Keratinocyte (primary cell): ENCODE results near the gene CENPT.

Experiments used
- EZH2 ChIP-seq: IDR thresholded peaks from one replicate; pipeline ENCODE4 v1.6.1; 2012; ENCODE audit warnings: inconsistent platforms, mild to moderate bottlenecking, low read length, moderate library complexity
- TF ChIP-seq, protein P1 (sequence below), 3 experiments: IDR thresholded peaks in 1 of 3; conservative IDR thresholded peaks in 1 of 3; optimal IDR thresholded peaks in 1 of 3; 2 replicates in 2 of 3; 3 replicates in 1 of 3; pipeline versions ENCODE3 to v1.5.1; 2011; ENCODE audit warnings: low read length in 3 of 3, mild to moderate bottlenecking in 3 of 3, moderate library complexity in 2 of 3, control low read depth in 1 of 3, inconsistent platforms in 1 of 3; ENCODE audit not compliant: insufficient read depth in 2 of 3; ENCODE audit errors: extremely low read depth in 1 of 3

- TF ChIP-seq, protein P1, sequence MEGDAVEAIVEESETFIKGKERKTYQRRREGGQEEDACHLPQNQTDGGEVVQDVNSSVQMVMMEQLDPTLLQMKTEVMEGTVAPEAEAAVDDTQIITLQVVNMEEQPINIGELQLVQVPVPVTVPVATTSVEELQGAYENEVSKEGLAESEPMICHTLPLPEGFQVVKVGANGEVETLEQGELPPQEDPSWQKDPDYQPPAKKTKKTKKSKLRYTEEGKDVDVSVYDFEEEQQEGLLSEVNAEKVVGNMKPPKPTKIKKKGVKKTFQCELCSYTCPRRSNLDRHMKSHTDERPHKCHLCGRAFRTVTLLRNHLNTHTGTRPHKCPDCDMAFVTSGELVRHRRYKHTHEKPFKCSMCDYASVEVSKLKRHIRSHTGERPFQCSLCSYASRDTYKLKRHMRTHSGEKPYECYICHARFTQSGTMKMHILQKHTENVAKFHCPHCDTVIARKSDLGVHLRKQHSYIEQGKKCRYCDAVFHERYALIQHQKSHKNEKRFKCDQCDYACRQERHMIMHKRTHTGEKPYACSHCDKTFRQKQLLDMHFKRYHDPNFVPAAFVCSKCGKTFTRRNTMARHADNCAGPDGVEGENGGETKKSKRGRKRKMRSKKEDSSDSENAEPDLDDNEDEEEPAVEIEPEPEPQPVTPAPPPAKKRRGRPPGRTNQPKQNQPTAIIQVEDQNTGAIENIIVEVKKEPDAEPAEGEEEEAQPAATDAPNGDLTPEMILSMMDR (optimal IDR thresholded peaks at IDR 0.05 in 1 of 3, IDR thresholded peaks at IDR 0.05 in 1 of 3, conservative IDR thresholded peaks at IDR 0.05 in 1 of 3; ENCODE audit: extremely low read depth in 1 of 3, insufficient read depth in 2 of 3, low read length in 3 of 3) = peak; percentile 55 to 66 (median 63)
- no peak for TF ChIP-seq EZH2
Observed at GRCh38 chr16:67844497-67844896, 3.0 kb downstream of the CENPT start.
